GM12892 (cell line): ENCODE measurements around the gene CASS4.

Source experiments
- POLR2A ChIP-seq: IDR thresholded peaks from 2 replicates; pipeline ENCODE4 v1.6.1; 2011; ENCODE audit warnings: low read depth, low read length, control low read depth
- POLR2AphosphoS5 ChIP-seq: IDR thresholded peaks from 2 replicates; pipeline ENCODE4 v1.6.1; 2011; ENCODE audit warnings: low read depth, low read length, control low read depth
- TAF1 ChIP-seq: IDR thresholded peaks from 2 replicates; pipeline ENCODE4 v1.6.1; 2011; ENCODE audit warnings: low read depth, mild to moderate bottlenecking, control low read depth, low read length, borderline replicate concordance

- TF ChIP-seq POLR2AphosphoS5 (no peak), TAF1 (no peak), POLR2A (no peak)
Observed at GRCh38 chr20:56382696-56383095, 29.4 kb upstream of the CASS4 start.
